MCF 10A (cell line): ENCODE results near the gene CLCF1. TPM values are rescaled to one million over a fixed set of nuclear protein-coding genes. Genes with fewer than 3 reads are reported as not detected.

Experiments used
- BruUV-seq: library from RNA; stranded (reverse); fragments of 400-500 nt; replicated peaks from 2 replicates; lab custom pipeline; 2021; lab: Mats Ljungman, UMichigan
- CTCF ChIA-PET: fragments of 300-600 bp; sonication (Branson Sonifier 250); formaldehyde crosslinking; extraction: SDS; loops from one replicate; lab custom pipeline; 2021; ENCODE audit warnings: antibody characterized with exemption, inconsistent platforms; lab: Yijun Ruan, JAX
- POLR2A ChIA-PET: fragments of 300-600, 350-650 bp; sonication (Branson Sonifier 250); formaldehyde crosslinking; extraction: SDS; loops from one replicate; lab custom pipeline; 2020; ENCODE audit warnings: antibody characterized with exemption, inconsistent platforms; lab: Yijun Ruan, JAX
- DNase-seq: peaks from one replicate; pipeline ENCODE4 v3.0.0-alpha.2; 2018; ENCODE audit not compliant: unreplicated experiment
- H3K27ac Mint-ChIP-seq: one replicate; pipeline ENCODE4 v1.8.0; 2022; ENCODE audit warnings: mild to moderate bottlenecking, low read depth, mixed read lengths; ENCODE audit not compliant: unreplicated experiment
- H3K27me3 Mint-ChIP-seq: one replicate; pipeline ENCODE4 v1.8.0; 2022; ENCODE audit warnings: mixed read lengths; ENCODE audit not compliant: insufficient read depth, unreplicated experiment
- H3K36me3 Mint-ChIP-seq: one replicate; pipeline ENCODE4 v1.8.0; 2022; ENCODE audit warnings: mild to moderate bottlenecking, moderate library complexity, mixed read lengths; ENCODE audit not compliant: insufficient read depth, unreplicated experiment
- H3K4me1 Mint-ChIP-seq: one replicate; pipeline ENCODE4 v1.8.0; 2022; ENCODE audit warnings: mixed read lengths; ENCODE audit not compliant: insufficient read depth, unreplicated experiment
- H3K4me3 Mint-ChIP-seq: one replicate; pipeline ENCODE4 v1.8.0; 2022; ENCODE audit warnings: mild to moderate bottlenecking, moderate library complexity, mixed read lengths; ENCODE audit not compliant: unreplicated experiment
- H3K9me3 Mint-ChIP-seq: one replicate; pipeline ENCODE4 v1.8.0; 2022; ENCODE audit warnings: mixed read lengths; ENCODE audit not compliant: unreplicated experiment
- CTCF ChIP-seq: fragments of 200-600 bp; IDR thresholded peaks from one replicate; pipeline ENCODE4 v1.8.0; 2022; ENCODE audit warnings: antibody characterized with exemption, mild to moderate bottlenecking; ENCODE audit not compliant: unreplicated experiment
- intact Hi-C: fragments of 100-400 bp; cut with micrococcal nuclease; formaldehyde crosslinking; loops from 2 replicates; pipeline ENCODE4 v1.14.1; 2022
- total RNA-seq: library from RNA; stranded (reverse); gene quantifications from 2 replicates; pipeline ENCODE4 v1.2.3, GENCODE V29; 2022

CLCF1 gene
- total RNA-seq, 1 experiment from 2014 or later, result 5.8 TPM

- Mint-ChIP-seq H3K36me3 (peaks cover 13% of the 10 kb centered on the region), H3K9me3 (no peaks in the 10 kb centered on the region), H3K4me3 (no peak overlapping the region), H3K4me1 (peaks cover 8% of the 10 kb centered on the region), H3K27me3 (no peaks in the 10 kb centered on the region), H3K27ac (no peak overlapping the region)
- no peak for TF ChIP-seq CTCF
- no peak for DNase-seq
- no TSS peak for BruUV-seq
- POLR2A ChIA-PET, result interaction anchor here (0.6 to 1.4 kb wide), 2 partner anchors 81 to 568 kb away, joined by 4 read pairs; no protein-coding TSS in a partner anchor
- CTCF ChIA-PET, result interaction anchor here (0.6 to 2.6 kb wide), 3 partner anchors 10 to 256 kb away, joined by 3 to 9 read pairs (median 3); partner anchors contain the start of gene PPP1CA
- intact Hi-C loops, result no loop called here
Measured at GRCh38 chr11:67411785-67412152, 38.4 kb upstream of the CLCF1 start.

- no peak for TF ChIP-seq CTCF
- no TSS peak for BruUV-seq
- Mint-ChIP-seq H3K27ac (no peak overlapping the region), H3K4me3 (no peak overlapping the region), H3K4me1 (peaks cover 2% of the 10 kb centered on the region), H3K9me3 (no peaks in the 10 kb centered on the region), H3K27me3 (no peaks in the 10 kb centered on the region), H3K36me3 (peaks cover 13% of the 10 kb centered on the region)
- no peak for DNase-seq
- POLR2A ChIA-PET, result no interaction called here
- CTCF ChIA-PET, result interaction anchor here (0.6 to 2.6 kb wide), 3 partner anchors 10 to 257 kb away, joined by 3 to 9 read pairs (median 3); partner anchors contain the start of gene PPP1CA
- intact Hi-C loops, result no loop called here
Measured at GRCh38 chr11:67410984-67411784, 37.8 kb upstream of the CLCF1 start.

- TF ChIP-seq CTCF, result no peak
- no TSS peak for BruUV-seq
- intact Hi-C loops, result no loop called here
- H3K36me3 Mint-ChIP-seq, result peaks cover 13% of the 10 kb centered on the region
- H3K4me1 Mint-ChIP-seq, result no peaks in the 10 kb centered on the region
- H3K27ac Mint-ChIP-seq, result no peak overlapping the region
- ChIA-PET CTCF (interaction anchor here (2.6 kb wide), 1 partner anchor 9 kb away, joined by 9 read pairs; the partner anchor contains the start of gene PPP1CA), POLR2A (no interaction called here)
- H3K27me3 Mint-ChIP-seq, result no peaks in the 10 kb centered on the region
- no peak overlapping the region for H3K4me3 Mint-ChIP-seq
- DNase-seq, result no peak
- H3K9me3 Mint-ChIP-seq, result no peaks in the 10 kb centered on the region
Measured at GRCh38 chr11:67410369-67410831, 37.0 kb upstream of the CLCF1 start.

GRCh38 chr11:67409781-67410368 lies 36.5 kb upstream of the CLCF1 start:
- Mint-ChIP-seq H3K27ac (no peak overlapping the region), H3K9me3 (no peaks in the 10 kb centered on the region), H3K27me3 (no peaks in the 10 kb centered on the region), H3K4me1 (no peaks in the 10 kb centered on the region), H3K36me3 (peaks cover 14% of the 10 kb centered on the region), H3K4me3 (no peak overlapping the region)
- ChIA-PET CTCF (no interaction called here), POLR2A (no interaction called here)
- no peak for TF ChIP-seq CTCF
- intact Hi-C loops, result no loop called here
- no peak for DNase-seq
- no TSS peak for BruUV-seq
